GM06990 (cell line): ENCODE data around the gene JMJD6.
"Not testable (repeated sequence)": the region's sequence is repeated elsewhere in the genome, so short reads cannot be mapped to it uniquely, and the experiment has no call there.

Source experiments
- DNase-seq: peaks from one replicate; pipeline ENCODE4 v3.0.0-alpha.2; 2011; ENCODE audit not compliant: insufficient read length; ENCODE audit errors: extremely low read depth
- H3K27me3 ChIP-seq: replicated peaks from 2 replicates; pipeline ENCODE4 v1.6.0; 2011; ENCODE audit warnings: low read length; ENCODE audit not compliant: control insufficient read depth, insufficient read depth
- H3K36me3 ChIP-seq: 2 replicates; pipeline ENCODE4 v1.5.1; 2011; ENCODE audit warnings: low read length; ENCODE audit not compliant: control insufficient read depth, insufficient read depth
- H3K4me3 ChIP-seq: replicated peaks from 2 replicates; pipeline ENCODE4 v1.5.1; 2011; ENCODE audit warnings: low read depth, mild to moderate bottlenecking, control low read depth, low read length
- CTCF ChIP-seq: IDR thresholded peaks from 2 replicates; pipeline ENCODE4 v1.5.1; 2011; ENCODE audit warnings: low read length, control low read depth, mild to moderate bottlenecking, inconsistent platforms; ENCODE audit not compliant: insufficient read depth, poor library complexity, severe bottlenecking

Gene JMJD6

GRCh38 chr17:76735006-76735405 is 8.6 kb upstream of the JMJD6 start:
- peak; percentile 39 for DNase-seq
- H3K36me3 ChIP-seq, result peaks cover 15% of the 10 kb centered on the region
- H3K27me3 ChIP-seq, result no peaks in the 10 kb centered on the region
- no peak for TF ChIP-seq CTCF
- H3K4me3 ChIP-seq, result peak overlapping the region; percentile 100

DNA sequence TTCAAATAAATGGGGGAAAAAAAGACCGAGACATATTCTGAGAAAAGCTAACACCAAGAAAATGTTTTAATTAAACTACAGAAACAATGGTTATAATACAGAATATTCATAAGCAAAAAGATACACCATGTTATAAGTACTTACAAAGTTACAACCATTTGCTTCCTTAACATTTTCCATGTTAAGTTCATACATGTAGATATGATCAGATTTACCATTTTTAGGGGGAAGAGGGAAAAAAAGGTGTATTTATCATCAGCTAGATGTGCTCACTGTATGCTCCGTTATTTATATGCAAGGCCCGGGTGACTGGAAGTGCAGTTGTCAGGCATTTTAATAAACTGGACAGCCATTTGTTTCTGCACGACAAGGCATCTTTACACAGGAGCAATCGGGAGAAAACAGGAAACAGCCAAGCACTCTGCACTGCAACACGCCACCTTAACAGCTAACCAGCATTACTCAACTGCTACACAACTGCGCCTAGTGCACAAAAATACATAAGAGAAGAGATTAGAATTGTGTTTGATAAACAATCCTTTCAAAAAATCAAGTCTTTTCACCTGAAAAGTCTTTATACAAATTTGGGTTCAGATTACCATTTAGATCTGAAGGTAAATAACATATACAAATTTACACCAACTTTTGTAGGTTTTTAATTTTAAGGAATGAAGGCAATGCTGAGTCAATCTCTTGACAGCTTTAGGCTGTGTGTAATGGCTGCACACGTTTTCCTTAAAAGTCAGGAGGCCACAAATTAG is 7.9 kb upstream of the JMJD6 start:
- no peak for DNase-seq
- H3K36me3 ChIP-seq, result peaks cover 15% of the 10 kb centered on the region
- H3K27me3 ChIP-seq, result no peaks in the 10 kb centered on the region
- no peak for TF ChIP-seq CTCF
- H3K4me3 ChIP-seq, result peak overlapping the region; percentile 100

DNA sequence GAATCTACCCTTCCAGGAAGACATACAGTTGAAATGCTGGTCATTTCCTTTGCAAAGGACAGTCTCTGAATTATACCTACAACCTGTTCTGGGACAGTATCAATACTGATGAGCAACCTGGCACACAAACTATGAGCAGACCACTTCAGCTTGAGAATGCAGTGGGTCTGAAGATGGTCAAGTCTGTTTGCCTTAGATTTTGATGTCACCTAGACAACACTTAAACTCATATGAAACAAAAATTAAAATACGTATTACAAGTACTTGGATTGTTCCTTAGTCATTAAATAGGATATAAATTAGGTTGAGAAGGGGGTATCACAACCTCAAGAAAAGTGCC is 7.2 kb upstream of the JMJD6 start:
- H3K27me3 ChIP-seq, result no peaks in the 10 kb centered on the region
- no peak for DNase-seq
- peak overlapping the region; percentile 100 for H3K4me3 ChIP-seq
- H3K36me3 ChIP-seq, result peaks cover 15% of the 10 kb centered on the region
- no peak for TF ChIP-seq CTCF

DNA sequence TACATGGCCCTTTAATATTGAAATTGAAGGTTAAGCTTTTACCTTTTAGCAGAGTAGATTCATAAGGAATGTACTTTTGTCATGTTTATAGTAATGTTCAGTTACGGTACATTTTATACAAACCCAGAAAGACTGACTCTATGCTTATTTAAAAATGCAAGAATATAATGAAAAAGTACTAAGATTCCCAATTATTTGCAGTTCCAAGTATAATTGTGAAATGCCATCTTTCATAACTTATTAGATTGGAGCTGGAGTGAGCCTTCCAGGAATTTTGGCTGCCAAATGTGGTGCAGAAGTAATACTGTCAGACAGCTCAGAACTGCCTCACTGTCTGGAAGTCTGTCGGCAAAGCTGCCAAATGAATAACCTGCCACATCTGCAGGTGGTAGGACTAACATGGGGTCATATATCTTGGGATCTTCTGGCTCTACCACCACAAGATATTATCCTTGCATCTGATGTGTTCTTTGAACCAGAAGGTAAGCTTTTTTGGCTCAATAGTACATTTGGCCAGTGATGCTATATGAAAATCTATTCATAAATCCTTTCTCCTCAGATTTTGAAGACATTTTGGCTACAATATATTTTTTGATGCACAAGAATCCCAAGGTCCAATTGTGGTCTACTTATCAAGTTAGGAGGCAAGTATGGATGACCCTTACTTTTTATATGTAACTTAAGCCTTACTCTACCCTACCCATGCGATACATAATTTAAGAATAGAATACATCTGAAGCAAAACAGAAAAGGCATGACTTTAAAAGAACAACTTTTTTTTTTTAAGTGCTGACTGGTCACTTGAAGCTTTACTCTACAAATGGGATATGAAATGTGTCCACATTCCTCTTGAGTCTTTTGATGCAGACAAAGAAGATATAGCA is 6.6 kb upstream of the JMJD6 start:
- Histone ChIP-seq H3K36me3 (peaks cover 15% of the 10 kb centered on the region), H3K27me3 (no peaks in the 10 kb centered on the region), H3K4me3 (peak overlapping the region; percentile 100; the same call in 1 of the 2 replicates)
- DNase-seq, result no peak
- TF ChIP-seq CTCF, result no peak

DNA sequence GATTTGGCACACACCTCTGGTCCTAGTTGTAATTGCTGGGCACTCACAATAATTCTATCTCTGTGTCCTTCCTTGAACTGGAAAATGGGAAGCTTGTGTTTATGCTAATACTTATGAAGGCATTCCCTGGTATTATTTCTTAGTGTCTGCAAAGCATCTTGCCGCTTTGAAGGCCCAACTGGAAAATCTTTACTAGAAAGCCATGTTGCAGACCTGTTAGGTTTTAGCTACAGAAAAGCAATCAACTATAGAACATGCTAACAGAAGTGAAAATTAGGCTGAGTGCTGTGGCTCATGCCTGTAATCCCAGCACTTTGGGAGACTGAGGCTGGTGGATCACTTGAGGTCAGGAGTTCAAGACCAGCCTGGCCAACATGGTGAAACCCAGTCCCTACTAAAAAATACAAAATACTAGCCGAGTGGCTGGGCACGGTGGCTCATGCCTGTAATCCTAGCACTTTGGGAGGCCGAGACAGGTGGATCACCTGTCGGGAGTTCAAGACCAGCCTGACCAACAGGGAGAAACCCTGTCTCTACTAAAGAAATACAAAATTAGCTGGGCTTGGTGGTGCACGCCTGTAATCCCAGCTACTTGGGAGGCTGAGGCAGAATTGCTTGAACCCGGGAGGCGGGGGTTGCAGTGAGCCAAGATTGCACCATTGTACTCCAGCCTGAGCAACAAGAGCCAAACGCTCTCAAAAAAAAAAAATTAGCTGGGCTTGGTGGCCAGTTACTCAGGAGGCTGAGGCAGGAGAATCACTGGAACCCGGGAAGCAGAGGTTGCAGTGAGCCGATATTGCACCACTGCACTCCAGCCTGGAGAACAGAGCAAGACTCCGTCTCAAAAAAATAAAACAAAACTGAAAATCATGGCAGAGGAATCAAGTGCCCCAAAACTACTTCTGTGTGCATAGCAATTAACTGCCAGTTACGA is 5.7 kb upstream of the JMJD6 start:
- not testable (repeated sequence) for DNase-seq, H3K4me3 ChIP-seq, H3K27me3 ChIP-seq
- H3K36me3 ChIP-seq, result peaks cover 15% of the 10 kb centered on the region
